H1 (cell line): ENCODE measurements around the gene SSTR3. TPM values are rescaled to one million over a fixed set of nuclear protein-coding genes. Genes with fewer than 3 reads are reported as not detected.

Experiments
- CTCF ChIA-PET: fragments of 300-600 bp; sonication (Branson Sonifier 250); formaldehyde crosslinking; loops from one replicate; lab custom pipeline; 2021; ENCODE audit not compliant: partially characterized antibody; lab: Charles Lee
- POLR2A ChIA-PET: fragments of 300-600 bp; sonication (Branson Sonifier 250); formaldehyde crosslinking; loops from one replicate; lab custom pipeline; 2021; ENCODE audit warnings: inconsistent platforms; ENCODE audit not compliant: partially characterized antibody; lab: Charles Lee
- DNase-seq, 2 experiments: peaks; one replicate each; pipeline versions ENCODE4 v3.0.0 to v3.0.0-alpha.2; 2010 to 2022; ENCODE audit warnings: low spot score in 2 of 2, low read depth in 1 of 2, mixed read lengths in 1 of 2
- FAIRE-seq: peaks from 2 replicates; lab custom pipeline; 2011; peaks lifted over from hg19 to GRCh38; lab: Jason Lieb, UNC
- H2AFZ ChIP-seq: 2 replicates; pipeline ENCODE4 v1.8.1; 2012; ENCODE audit warnings: low read length, inconsistent platforms
- H2AK5ac ChIP-seq: 2 replicates; pipeline ENCODE4 v1.6.1; 2013; ENCODE audit warnings: low read depth, low read length
- H2BK120ac ChIP-seq: replicated peaks from 2 replicates; pipeline ENCODE3; 2013; ENCODE audit warnings: low read depth, low read length, inconsistent platforms
- H2BK12ac ChIP-seq: 2 replicates; pipeline ENCODE4 v1.6.1; 2013; ENCODE audit warnings: low read depth, low read length
- H2BK15ac ChIP-seq: 2 replicates; pipeline ENCODE4 v1.6.1; 2013; ENCODE audit warnings: low read length
- H2BK20ac ChIP-seq: 2 replicates; pipeline ENCODE4 v1.6.1; 2013; ENCODE audit warnings: low read length
- H2BK5ac ChIP-seq: 2 replicates; pipeline ENCODE4 v1.6.1; 2013; ENCODE audit warnings: low read depth, low read length
- H3K14ac ChIP-seq: 2 replicates; pipeline ENCODE4 v1.6.1; 2013; ENCODE audit warnings: inconsistent platforms; ENCODE audit not compliant: insufficient read length
- H3K18ac ChIP-seq: 2 replicates; pipeline ENCODE4 v1.6.1; 2013; ENCODE audit warnings: low read length; ENCODE audit errors: extremely low read depth
- H3K23ac ChIP-seq: 2 replicates; pipeline ENCODE4 v1.6.1; 2013; ENCODE audit warnings: inconsistent platforms; ENCODE audit not compliant: insufficient read length
- H3K23me2 ChIP-seq: 2 replicates; pipeline ENCODE4 v1.6.1; 2013; ENCODE audit warnings: low read depth, low read length
- H3K27ac ChIP-seq: 2 replicates; pipeline ENCODE4 v1.6.1; 2011; ENCODE audit warnings: low read depth, low read length, inconsistent platforms
- H3K27me3 ChIP-seq, 4 experiments: replicated peaks in 1 of 4; 1 replicate in 1 of 4; 2 replicates in 3 of 4; pipeline versions ENCODE4 v1.6.1 to v1.8.1; 2011 to 2013; ENCODE audit warnings: low read length in 3 of 4, mild to moderate bottlenecking in 3 of 4, inconsistent platforms in 2 of 4, mixed read lengths in 2 of 4, moderate library complexity in 1 of 4; ENCODE audit not compliant: control insufficient read depth in 3 of 4, insufficient read depth in 3 of 4; ENCODE audit errors: extremely low read depth in 1 of 4
- H3K36me3 ChIP-seq, 4 experiments: 2 replicates each; pipeline versions ENCODE4 v1.6.1 to v1.8.1; 2011 to 2013; ENCODE audit warnings: mild to moderate bottlenecking in 4 of 4, low read length in 3 of 4, moderate library complexity in 2 of 4, control low read depth in 1 of 4, inconsistent platforms in 1 of 4; ENCODE audit not compliant: insufficient read depth in 4 of 4, control insufficient read depth in 2 of 4
- H3K4ac ChIP-seq: replicated peaks from 2 replicates; pipeline ENCODE3; 2013; ENCODE audit warnings: low read length, low read depth, mixed read lengths, inconsistent platforms; ENCODE audit not compliant: insufficient read length
- H3K4me1 ChIP-seq, 4 experiments: replicated peaks in 1 of 4; 1 replicate in 1 of 4; 2 replicates in 3 of 4; pipeline versions ENCODE4 v1.6.1 to v1.8.1; 2011 to 2013; ENCODE audit warnings: low read length in 3 of 4, inconsistent platforms in 2 of 4, mixed read lengths in 1 of 4; ENCODE audit not compliant: insufficient read depth in 4 of 4, control insufficient read depth in 3 of 4
- H3K4me2 ChIP-seq, 2 experiments: 2 replicates each; pipeline versions ENCODE4 v1.6.1 to v1.8.1; 2011 to 2013; ENCODE audit warnings: low read depth in 2 of 2, low read length in 2 of 2, control low read depth in 1 of 2, inconsistent platforms in 1 of 2, mild to moderate bottlenecking in 1 of 2; ENCODE audit not compliant: insufficient read depth in 1 of 2
- H3K4me3 ChIP-seq, 4 experiments: fragments of 200-600, 300-600 bp in 1 of 4; sonication (generic), shearing (Covaris generic), sonication (Bioruptor Twin) in 1 of 4; 2 replicates each; pipeline versions ENCODE4 v1.5.1 to v1.8.1; 2011 to 2016; ENCODE audit warnings: low read length in 4 of 4, low read depth in 3 of 4, control low read depth in 2 of 4, inconsistent platforms in 2 of 4, mild to moderate bottlenecking in 2 of 4, mixed read lengths in 1 of 4, moderate library complexity in 1 of 4; ENCODE audit not compliant: insufficient read depth in 2 of 4; ENCODE audit errors: extremely low read depth in 1 of 4
- H3K56ac ChIP-seq: replicated peaks from 2 replicates; pipeline ENCODE3; 2013; ENCODE audit warnings: low read depth, mild to moderate bottlenecking, mixed read lengths, low read length, inconsistent platforms; ENCODE audit not compliant: insufficient read length
- H3K79me1 ChIP-seq: 2 replicates; pipeline ENCODE4 v1.6.1; 2013; ENCODE audit warnings: low read depth, low read length, control low read depth
- H3K79me2 ChIP-seq, 2 experiments: 2 replicates each; pipeline versions ENCODE4 v1.6.1 to v1.8.1; 2012 to 2013; ENCODE audit warnings: low read length in 2 of 2, mild to moderate bottlenecking in 2 of 2, inconsistent platforms in 1 of 2; ENCODE audit not compliant: insufficient read depth in 2 of 2, control insufficient read depth in 1 of 2
- H3K9ac ChIP-seq, 4 experiments: replicated peaks in 1 of 4; 1 replicate in 1 of 4; 2 replicates in 3 of 4; pipeline versions ENCODE4 v1.6.1 to v1.8.1; 2011 to 2013; ENCODE audit warnings: low read depth in 3 of 4, low read length in 3 of 4, control low read depth in 2 of 4, mild to moderate bottlenecking in 2 of 4, moderate library complexity in 2 of 4, inconsistent platforms in 1 of 4; ENCODE audit errors: extremely low read depth in 1 of 4
- H3K9me3 ChIP-seq, 2 experiments: 2 replicates each; pipeline versions ENCODE4 v1.6.1 to v1.8.1; 2012 to 2013; ENCODE audit warnings: mild to moderate bottlenecking in 2 of 2, moderate library complexity in 2 of 2, control low read depth in 1 of 2, inconsistent platforms in 1 of 2, low read depth in 1 of 2, low read length in 1 of 2, mixed read lengths in 1 of 2; ENCODE audit not compliant: insufficient read depth in 2 of 2
- H4K20me1 ChIP-seq, 2 experiments: replicated peaks in 1 of 2; 2 replicates each; pipeline versions ENCODE3 to v1.8.1; 2011 to 2013; ENCODE audit warnings: inconsistent platforms in 2 of 2, low read length in 2 of 2, mild to moderate bottlenecking in 1 of 2; ENCODE audit not compliant: insufficient read depth in 2 of 2, control insufficient read depth in 1 of 2
- H4K5ac ChIP-seq: 2 replicates; pipeline ENCODE4 v1.6.1; 2013; ENCODE audit warnings: low read length, low read depth, mixed read lengths, inconsistent platforms; ENCODE audit not compliant: insufficient read length
- H4K8ac ChIP-seq: 2 replicates; pipeline ENCODE4 v1.8.0; 2013; ENCODE audit warnings: mild to moderate bottlenecking, moderate library complexity, low read length, inconsistent platforms; ENCODE audit not compliant: insufficient read depth; ENCODE audit errors: extremely low read depth
- H4K91ac ChIP-seq: replicated peaks from 2 replicates; pipeline ENCODE3; 2013; ENCODE audit warnings: low read length, mixed read lengths, inconsistent platforms; ENCODE audit not compliant: insufficient read length
- EP300 ChIP-seq, 2 experiments: IDR thresholded peaks; 1 replicate in 1 of 2; 2 replicates in 1 of 2; pipeline ENCODE4 v1.6.1; 2011 to 2012; ENCODE audit warnings: low read depth in 2 of 2, low read length in 2 of 2, mild to moderate bottlenecking in 2 of 2, borderline replicate concordance in 1 of 2, inconsistent platforms in 1 of 2, moderate library complexity in 1 of 2
- HDAC2 ChIP-seq, 2 experiments: fragments of 300-600 bp in 1 of 2; sonication (generic) in 1 of 2; IDR thresholded peaks; 2 replicates each; pipeline ENCODE4 v1.6.1; 2011 to 2012; ENCODE audit warnings: low read depth in 2 of 2, low read length in 2 of 2, mild to moderate bottlenecking in 2 of 2, moderate library complexity in 2 of 2, borderline replicate concordance in 1 of 2, inconsistent platforms in 1 of 2
- KDM1A ChIP-seq: fragments of 200-600, 300-600 bp; sonication (generic); IDR thresholded peaks from 2 replicates; pipeline ENCODE4 v1.7.1; 2016; ENCODE audit warnings: mild to moderate bottlenecking, low read length, borderline replicate concordance
- SAP30 ChIP-seq: fragments of 300-600 bp; sonication (generic); IDR thresholded peaks from 2 replicates; pipeline ENCODE4 v1.7.1; 2012; ENCODE audit warnings: low read length, moderate library complexity, mild to moderate bottlenecking, inconsistent platforms; ENCODE audit not compliant: insufficient read depth, insufficient replicate concordance
- SP2 ChIP-seq: IDR thresholded peaks from 2 replicates; pipeline ENCODE4 v1.6.1; 2012; ENCODE audit warnings: mild to moderate bottlenecking, low read length, inconsistent platforms
- WGBS, 2 experiments: shearing (Covaris generic) in 1 of 2; methylation state at CpG; one replicate each; pipeline versions ENCODE4 v1.1.6 to v1.1.7; 2013 to 2015; ENCODE audit warnings: low lambda C conversion rate in 2 of 2, mixed read lengths in 2 of 2, inconsistent platforms in 1 of 2, low coverage in 1 of 2, missing lambda C conversion rate in 1 of 2; ENCODE audit not compliant: insufficient replicate concordance in 2 of 2, insufficient coverage in 1 of 2, insufficient read length in 1 of 2; ENCODE audit errors: extremely low coverage in 1 of 2, missing lambda C conversion rate in 1 of 2; 5-methylcytosine and 5-hydroxymethylcytosine counted together
- polyA plus RNA-seq, 7 experiments: library from polyadenylated mRNA; depleted of rRNA in 3 of 7; stranded (reverse) in 5 of 7; unstranded in 2 of 7; fragments of >200 nt in 5 of 7; fragments of 200-250 nt in 2 of 7; gene quantifications; 1 replicate in 5 of 7; 2 replicates in 1 of 7; 4 replicates in 1 of 7; pipeline versions ENCODE4 v1.2.1 to v1.2.3, GENCODE V29; 2011 to 2013; ENCODE audit warnings: missing spikeins in 2 of 7, mixed read lengths in 2 of 7
- total RNA-seq: library from RNA; stranded (reverse); fragmentation: NEBNext Ultra II Directional; extraction: Animal tissue kit (Norgen Biotek cat#: 25700); gene quantifications from 2 replicates; pipeline ENCODE4 v1.2.1, GENCODE V29; 2021

The SSTR3 gene
- total and polyA plus RNA-seq, 2 of the 8 experiments (the other 6 are each of a cell fraction or from before 2014, with no cell fraction given) = 0.22 to 0.77 TPM

DNA sequence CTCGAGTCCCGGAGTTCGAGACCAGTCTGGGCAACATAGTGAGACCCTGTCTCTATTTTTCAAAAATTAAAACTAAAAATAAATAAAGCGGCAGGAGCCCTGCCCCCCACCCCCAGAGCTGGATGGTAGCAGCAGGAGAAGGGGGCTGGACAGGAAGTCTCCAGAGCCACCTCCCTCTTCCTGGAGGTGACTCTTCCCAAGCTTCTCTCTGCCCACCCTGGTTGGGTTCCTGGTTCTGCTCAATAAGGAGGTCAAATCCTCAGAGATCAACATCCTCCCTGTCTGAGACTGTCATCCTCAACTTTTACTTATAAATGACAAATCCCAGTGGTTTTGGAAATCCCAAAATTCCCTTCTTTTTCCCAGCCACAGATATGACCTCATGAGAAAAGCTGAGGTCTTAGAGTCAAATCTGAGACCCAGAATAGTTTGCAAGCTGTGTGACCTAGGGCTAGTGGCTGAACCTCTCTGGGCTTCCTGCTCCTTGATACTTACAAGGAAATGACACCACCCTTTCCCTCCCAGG, 25.2 kb downstream of the SSTR3 start:
- Histone ChIP-seq H2BK15ac (no peak overlapping the region), H2AK5ac (no peak overlapping the region), H3K4me3 (peak overlapping the region in 2 of 4 experiments; percentile 35 to 53; a peak in 3 of 8 replicates), H3K4me2 (peak overlapping the region; percentile 65 to 73), H3K4ac (peak overlapping the region; percentile 75), H3K4me1 (peaks cover 7 to 23% (median 15%) of the 10 kb centered on the region in 4 experiments), H3K23ac (no peak overlapping the region), H3K9me3 (no peaks in the 10 kb centered on the region), H3K27me3 (no peaks in the 10 kb centered on the region), H3K14ac (no peak overlapping the region), H3K23me2 (peaks cover 3% of the 10 kb centered on the region; the same call in 1 of the 2 replicates), H3K36me3 (peaks cover 0 to 8% (median 0%) of the 10 kb centered on the region in 4 experiments; a peak in 2 of 8 replicates), H3K27ac (no peak overlapping the region), H2BK12ac (no peak overlapping the region), H2BK5ac (peak overlapping the region; percentile 96; the same call in 1 of the 2 replicates), H2BK20ac (no peak overlapping the region), H2AFZ (no peak overlapping the region), H4K91ac (no peak overlapping the region), H4K5ac (no peak overlapping the region), H3K79me2 (no peaks in the 10 kb centered on the region), H2BK120ac (peak overlapping the region; percentile 36), H3K79me1 (no peaks in the 10 kb centered on the region), H4K20me1 (no peaks in the 10 kb centered on the region), H4K8ac (no peak overlapping the region), H3K18ac (no peak overlapping the region), H3K9ac (no peak overlapping the region), H3K56ac (no peak overlapping the region)
- ChIA-PET POLR2A (interaction anchor here (1.1 to 2.0 kb wide), 5 partner anchors 9 to 24 kb away, joined by 3 to 14 read pairs (median 4); no protein-coding TSS in a partner anchor), CTCF (interaction anchor here (1.0 to 5.8 kb wide), 4 partner anchors 10 to 61 kb away, joined by 3 to 29 read pairs (median 5); no protein-coding TSS in a partner anchor)
- TF ChIP-seq HDAC2 (IDR thresholded peaks at IDR 0.05; ENCODE audit: borderline replicate concordance in 1 of 2, low read depth in 2 of 2, low read length in 2 of 2) = peak in 1 of 2 experiments; percentile 70; a peak in 1 of 4 replicates
- TF ChIP-seq EP300 (IDR thresholded peaks at IDR 0.05; ENCODE audit: borderline replicate concordance in 1 of 2, low read depth in 2 of 2, low read length in 2 of 2) = no peak
- no peak for TF ChIP-seq SP2
- TF ChIP-seq SAP30 = no peak
- peak; percentile 34; the same call in 1 of the 2 replicates for TF ChIP-seq KDM1A
- WGBS, 2 experiments = 96% methylated on average over 4 of the region's 4 CpGs; no CpG with 5 or more reads in 1 of the 2 experiments
- FAIRE-seq (no peak), DNase-seq (no peak)
